HEK293 (cell line): ENCODE measurements around the gene BLMH.

Experiments
- GLI4 ChIP-seq: fragments of 450-650 bp; formaldehyde crosslinking; IDR thresholded peaks from 2 replicates; pipeline ENCODE4 v1.5.1; 2016; ENCODE audit warnings: missing biosample characterization, missing genetic modification characterization
- SCRT2 ChIP-seq: fragments of 450-650 bp; formaldehyde crosslinking; IDR thresholded peaks from 2 replicates; pipeline ENCODE4 v1.5.1; 2016; ENCODE audit warnings: missing biosample characterization, missing genetic modification characterization
- SETDB1 ChIP-seq: IDR thresholded peaks from one replicate; pipeline ENCODE4 v1.6.1; 2017; ENCODE audit warnings: mild to moderate bottlenecking, low read length, moderate library complexity, mixed read lengths; ENCODE audit not compliant: insufficient read length
- ZBTB7A ChIP-seq: fragments of 450-650 bp; formaldehyde crosslinking; IDR thresholded peaks from 2 replicates; pipeline ENCODE4 v1.5.1; 2016; ENCODE audit warnings: low read depth, missing biosample characterization, missing genetic modification characterization
- ZNF16 ChIP-seq: fragments of 450-650 bp; formaldehyde crosslinking; IDR thresholded peaks from 2 replicates; pipeline ENCODE4 v1.5.1; 2016; ENCODE audit warnings: low read depth, missing biosample characterization, missing genetic modification characterization
- ZNF707 ChIP-seq: fragments of 450-650 bp; formaldehyde crosslinking; IDR thresholded peaks from 2 replicates; pipeline ENCODE4 v1.5.1; 2016; ENCODE audit warnings: missing biosample characterization, missing genetic modification characterization
- ZNF768 ChIP-seq: fragments of 450-650 bp; formaldehyde crosslinking; IDR thresholded peaks from 2 replicates; pipeline ENCODE4 v1.5.1; 2018; ENCODE audit warnings: missing biosample characterization, mild to moderate bottlenecking, missing genetic modification characterization
- ZSCAN16 ChIP-seq: fragments of 450-650 bp; formaldehyde crosslinking; IDR thresholded peaks from 2 replicates; pipeline ENCODE4 v1.5.1; 2016; ENCODE audit warnings: missing biosample characterization, missing genetic modification characterization
- TF ChIP-seq, protein P1 (sequence below): fragments of 450-650 bp; formaldehyde crosslinking; IDR thresholded peaks from 2 replicates; pipeline ENCODE4 v1.5.1; 2016; ENCODE audit warnings: missing biosample characterization, missing genetic modification characterization
- TF ChIP-seq, protein P2 (sequence below): fragments of 450-650 bp; formaldehyde crosslinking; IDR thresholded peaks from 2 replicates; pipeline ENCODE4 v1.5.1; 2016; ENCODE audit warnings: missing biosample characterization, missing genetic modification characterization

DNA sequence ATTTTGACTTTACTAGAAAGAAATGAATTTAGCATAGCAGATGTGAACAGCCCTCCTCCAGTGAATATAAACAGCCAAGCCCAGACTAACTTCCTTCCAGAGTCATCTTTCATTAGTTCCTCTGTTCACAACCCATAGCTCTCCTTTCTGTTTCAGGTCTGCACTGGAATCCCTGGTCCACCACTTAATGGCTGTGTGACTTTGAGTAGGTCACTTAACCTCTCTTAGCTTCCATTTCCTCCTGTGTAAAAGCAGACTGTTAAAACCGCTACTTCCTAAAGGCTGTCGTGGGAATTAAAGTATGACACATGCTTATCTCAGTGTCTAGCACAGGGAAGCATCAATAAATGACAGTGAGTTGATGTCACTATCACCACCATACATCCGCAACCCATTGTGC is 63.7 kb downstream of the BLMH start:
- TF ChIP-seq ZBTB7A (tag by site-specific recombination) (no peak), SETDB1 (no peak), SCRT2 (tag by site-specific recombination) (no peak), ZNF16 (tag by site-specific recombination) (no peak), ZSCAN16 (tag by site-specific recombination) (no peak), ZNF768 (tag by site-specific recombination) (no peak), ZNF707 (tag by site-specific recombination) (no peak), GLI4 (tag by site-specific recombination) (no peak)
- TF ChIP-seq, protein P1, sequence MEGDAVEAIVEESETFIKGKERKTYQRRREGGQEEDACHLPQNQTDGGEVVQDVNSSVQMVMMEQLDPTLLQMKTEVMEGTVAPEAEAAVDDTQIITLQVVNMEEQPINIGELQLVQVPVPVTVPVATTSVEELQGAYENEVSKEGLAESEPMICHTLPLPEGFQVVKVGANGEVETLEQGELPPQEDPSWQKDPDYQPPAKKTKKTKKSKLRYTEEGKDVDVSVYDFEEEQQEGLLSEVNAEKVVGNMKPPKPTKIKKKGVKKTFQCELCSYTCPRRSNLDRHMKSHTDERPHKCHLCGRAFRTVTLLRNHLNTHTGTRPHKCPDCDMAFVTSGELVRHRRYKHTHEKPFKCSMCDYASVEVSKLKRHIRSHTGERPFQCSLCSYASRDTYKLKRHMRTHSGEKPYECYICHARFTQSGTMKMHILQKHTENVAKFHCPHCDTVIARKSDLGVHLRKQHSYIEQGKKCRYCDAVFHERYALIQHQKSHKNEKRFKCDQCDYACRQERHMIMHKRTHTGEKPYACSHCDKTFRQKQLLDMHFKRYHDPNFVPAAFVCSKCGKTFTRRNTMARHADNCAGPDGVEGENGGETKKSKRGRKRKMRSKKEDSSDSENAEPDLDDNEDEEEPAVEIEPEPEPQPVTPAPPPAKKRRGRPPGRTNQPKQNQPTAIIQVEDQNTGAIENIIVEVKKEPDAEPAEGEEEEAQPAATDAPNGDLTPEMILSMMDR (tag by site-specific recombination), result no peak
- TF ChIP-seq, protein P2, sequence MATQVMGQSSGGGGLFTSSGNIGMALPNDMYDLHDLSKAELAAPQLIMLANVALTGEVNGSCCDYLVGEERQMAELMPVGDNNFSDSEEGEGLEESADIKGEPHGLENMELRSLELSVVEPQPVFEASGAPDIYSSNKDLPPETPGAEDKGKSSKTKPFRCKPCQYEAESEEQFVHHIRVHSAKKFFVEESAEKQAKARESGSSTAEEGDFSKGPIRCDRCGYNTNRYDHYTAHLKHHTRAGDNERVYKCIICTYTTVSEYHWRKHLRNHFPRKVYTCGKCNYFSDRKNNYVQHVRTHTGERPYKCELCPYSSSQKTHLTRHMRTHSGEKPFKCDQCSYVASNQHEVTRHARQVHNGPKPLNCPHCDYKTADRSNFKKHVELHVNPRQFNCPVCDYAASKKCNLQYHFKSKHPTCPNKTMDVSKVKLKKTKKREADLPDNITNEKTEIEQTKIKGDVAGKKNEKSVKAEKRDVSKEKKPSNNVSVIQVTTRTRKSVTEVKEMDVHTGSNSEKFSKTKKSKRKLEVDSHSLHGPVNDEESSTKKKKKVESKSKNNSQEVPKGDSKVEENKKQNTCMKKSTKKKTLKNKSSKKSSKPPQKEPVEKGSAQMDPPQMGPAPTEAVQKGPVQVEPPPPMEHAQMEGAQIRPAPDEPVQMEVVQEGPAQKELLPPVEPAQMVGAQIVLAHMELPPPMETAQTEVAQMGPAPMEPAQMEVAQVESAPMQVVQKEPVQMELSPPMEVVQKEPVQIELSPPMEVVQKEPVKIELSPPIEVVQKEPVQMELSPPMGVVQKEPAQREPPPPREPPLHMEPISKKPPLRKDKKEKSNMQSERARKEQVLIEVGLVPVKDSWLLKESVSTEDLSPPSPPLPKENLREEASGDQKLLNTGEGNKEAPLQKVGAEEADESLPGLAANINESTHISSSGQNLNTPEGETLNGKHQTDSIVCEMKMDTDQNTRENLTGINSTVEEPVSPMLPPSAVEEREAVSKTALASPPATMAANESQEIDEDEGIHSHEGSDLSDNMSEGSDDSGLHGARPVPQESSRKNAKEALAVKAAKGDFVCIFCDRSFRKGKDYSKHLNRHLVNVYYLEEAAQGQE (tag by site-specific recombination), result no peak
